GM19023 (cell line): ENCODE data around the gene ZNF862.
"Not testable (repeated sequence)": the region's sequence is repeated elsewhere in the genome, so short reads cannot be mapped to it uniquely, and the experiment has no call there.

Experiments
- ATAC-seq: cut with Tn5 transposase; IDR thresholded peaks from one replicate; pipeline ENCODE4 v1.9.1; 2021; ENCODE audit warnings: mild to moderate bottlenecking, moderate library complexity; ENCODE audit not compliant: unreplicated experiment

Gene ZNF862

DNA sequence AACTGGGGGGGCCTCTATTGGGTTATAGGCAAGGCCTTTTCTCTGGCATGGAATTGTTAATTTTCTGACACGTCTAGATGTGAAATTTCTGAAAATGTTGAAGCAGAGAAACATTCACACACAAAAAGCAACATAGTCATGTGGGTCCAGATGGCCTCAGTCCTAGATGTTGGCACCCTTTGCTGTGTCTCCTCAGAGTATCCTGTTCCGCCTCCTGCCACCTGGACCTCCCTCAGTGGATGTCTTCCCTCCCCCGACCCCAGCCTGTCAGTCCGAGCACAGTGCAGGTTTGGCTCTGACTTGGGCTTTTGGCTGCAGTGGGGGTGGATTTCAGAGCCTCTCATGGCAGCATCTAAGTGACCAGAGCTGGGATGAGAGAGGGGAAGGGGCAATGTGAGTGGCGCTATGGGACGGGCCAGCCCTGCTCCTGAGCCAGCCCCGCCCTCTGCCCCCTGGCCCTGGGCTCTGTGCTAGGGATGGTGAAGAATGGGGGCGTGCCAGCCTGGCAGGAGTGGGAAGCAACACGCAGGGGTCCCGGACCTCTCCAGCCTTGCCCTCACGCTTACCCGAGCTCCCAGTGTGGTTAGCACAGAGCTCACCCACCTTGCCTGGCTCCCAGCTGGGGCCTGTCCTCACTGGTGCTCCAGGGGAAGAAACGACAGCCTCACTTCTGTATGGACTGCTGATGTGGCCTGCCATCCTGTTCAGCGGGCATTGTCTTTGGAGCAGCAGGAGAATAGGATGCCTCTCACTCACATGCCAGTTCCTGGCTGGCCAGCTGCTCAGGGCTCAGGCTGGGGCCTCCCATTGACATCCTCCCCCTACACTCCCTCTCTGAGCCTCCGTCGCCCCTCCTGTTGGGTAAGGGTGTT lies 41.8 kb downstream of the ZNF862 start:
- no peak for ATAC-seq

DNA sequence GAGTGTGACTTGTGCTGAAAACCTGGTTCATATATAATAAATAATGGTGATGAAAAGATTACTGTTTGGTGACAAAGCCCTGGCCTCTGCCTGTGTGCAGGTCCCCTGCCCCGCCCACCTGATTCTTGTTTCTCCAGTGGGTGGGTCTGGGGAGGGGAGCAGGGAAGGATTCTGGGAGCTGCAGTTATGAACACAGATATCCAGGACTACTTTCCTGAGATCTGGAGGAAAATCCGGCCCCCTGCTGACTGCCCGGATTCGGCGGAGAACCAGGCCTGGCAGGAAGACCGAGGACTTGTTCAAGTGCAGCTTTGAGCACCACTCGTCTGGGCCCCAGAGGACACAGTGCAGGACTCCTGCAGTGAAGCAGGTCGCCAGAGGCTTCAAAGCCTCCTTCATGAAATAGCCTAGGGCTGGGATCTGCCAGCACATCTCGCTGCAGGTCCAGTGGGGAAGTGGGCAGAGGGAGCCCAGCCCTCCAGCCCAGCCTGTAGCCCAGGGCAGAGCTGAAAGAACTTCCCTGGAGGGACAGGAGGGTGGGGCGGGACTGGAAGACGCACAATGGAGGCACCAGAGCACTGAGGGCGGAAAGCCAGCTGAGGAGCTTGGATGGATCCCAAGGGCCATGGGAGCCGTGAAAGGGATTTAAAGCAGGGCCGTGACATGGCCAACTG lies 42.6 kb downstream of the ZNF862 start:
- ATAC-seq, result no peak

DNA sequence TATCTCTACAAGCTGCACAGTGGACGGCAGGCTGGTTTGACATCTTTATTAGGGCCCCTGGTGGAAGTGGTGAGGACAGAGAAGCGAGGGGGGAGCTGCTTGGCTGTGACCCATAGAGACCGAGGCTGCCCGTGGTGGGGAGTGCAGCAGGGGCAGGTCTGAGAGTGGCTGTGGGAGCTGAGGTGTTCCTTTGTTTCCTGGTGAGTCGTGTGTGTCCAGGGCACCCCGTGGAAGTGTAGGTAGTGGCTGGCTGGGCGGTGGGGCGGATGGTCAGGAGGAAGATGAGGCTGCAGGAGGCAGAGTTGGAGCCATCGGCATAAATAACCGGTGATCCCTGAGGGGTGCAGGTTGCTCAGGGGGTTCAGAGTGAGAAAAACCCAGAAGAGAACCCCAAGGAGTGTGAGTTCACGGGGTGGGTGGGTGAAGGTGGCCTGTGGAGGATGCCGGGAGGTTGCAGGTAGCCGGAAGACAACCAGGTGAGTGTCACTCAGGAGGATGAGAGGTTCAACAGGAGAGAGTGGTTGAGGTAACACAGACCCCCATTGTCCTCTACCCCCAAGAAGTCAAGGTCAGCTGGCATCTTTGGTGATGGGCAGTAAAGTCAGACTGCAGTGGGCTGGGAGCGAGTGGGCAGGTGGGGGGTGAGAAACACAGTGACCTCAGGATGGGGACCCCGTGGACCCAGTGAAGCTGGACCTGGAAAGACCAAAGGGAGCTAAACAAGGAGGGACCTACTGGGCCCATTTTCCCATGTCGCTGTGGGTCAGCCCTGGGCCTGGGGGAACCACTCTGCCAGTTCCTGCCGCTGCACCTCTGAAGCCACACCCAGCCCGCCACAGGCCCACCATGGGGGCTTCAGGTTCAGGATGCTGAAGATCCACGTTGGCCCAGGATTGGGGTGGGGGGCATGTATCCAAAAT lies 43.4 kb downstream of the ZNF862 start:
- no peak for ATAC-seq

DNA sequence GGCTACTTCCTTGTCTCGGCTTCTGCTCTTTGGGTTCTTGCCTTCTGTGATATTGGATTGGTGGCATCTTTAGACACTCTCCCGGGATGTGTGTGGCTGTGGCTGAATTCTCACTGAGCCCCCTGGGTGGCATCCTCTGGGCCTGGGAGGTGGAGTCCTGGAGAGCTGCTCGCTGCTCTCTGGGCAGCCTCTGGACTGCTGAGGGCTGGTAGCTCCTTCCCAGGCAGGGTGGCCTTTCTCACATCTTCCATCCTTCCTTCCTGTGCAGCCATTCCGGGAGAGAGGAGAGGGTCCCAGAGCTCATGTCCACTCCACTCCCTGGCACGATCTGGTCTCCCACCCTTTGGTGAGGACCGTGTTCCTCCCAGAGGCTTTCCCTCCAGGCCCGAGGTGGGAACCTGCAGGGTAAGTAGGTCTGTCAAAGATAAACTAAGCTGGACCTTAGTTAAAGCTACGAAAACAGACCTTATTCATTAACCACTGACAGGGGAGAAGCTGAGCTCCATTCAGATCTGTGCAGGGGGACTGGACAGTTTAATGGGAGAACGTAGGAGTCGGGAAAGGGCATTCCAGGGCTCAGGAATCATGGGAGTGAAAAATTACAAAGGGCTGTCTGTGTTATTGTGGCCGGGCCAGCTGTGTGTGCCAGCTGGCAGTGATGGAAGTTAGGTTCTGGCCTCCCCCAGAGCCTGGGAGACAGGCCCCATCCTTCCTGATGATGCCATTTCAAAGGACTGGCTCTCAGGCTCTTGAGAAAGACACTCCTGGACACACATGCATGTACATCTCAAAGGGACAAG lies 44.3 kb downstream of the ZNF862 start:
- ATAC-seq, result no peak

DNA sequence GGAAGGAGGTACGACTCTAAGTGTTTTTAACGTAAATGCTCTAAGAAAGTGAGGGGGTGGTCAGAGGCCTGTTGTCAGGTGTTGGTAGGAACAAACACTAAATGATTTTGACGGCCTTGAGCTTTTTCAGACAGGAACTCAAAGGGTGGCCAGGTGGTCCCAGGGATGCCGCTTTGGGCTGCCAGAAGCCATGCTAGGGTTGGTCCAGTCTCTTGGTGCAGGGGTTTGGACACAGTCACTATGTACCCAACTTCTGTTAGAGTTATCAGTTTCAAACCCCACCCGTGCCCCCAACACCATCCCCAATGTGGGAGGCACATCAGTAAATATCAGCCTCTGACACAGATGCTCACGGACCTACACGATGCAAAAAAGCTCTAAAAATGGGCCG lies 44.9 kb downstream of the ZNF862 start:
- no peak for ATAC-seq

DNA sequence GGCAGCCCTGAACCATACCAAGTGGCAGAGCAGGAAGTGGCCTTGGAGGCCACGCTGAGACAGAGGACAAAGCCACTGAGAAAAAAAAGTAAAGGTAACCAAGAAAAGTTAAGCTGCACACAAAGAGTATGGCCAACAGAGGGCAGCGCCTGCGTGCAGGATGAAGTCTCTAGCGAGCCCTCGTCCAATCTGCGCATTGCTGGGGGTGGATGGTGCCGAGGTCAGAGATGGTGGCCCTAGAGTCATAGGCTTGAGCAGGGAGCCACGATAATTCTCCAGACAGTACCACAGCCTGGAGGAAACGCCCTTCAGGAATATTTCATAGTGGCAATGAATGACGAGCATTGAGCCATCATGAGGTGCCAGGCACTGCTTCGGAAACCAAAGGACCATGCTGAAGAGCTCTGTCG lies 45.3 kb downstream of the ZNF862 start:
- ATAC-seq, result no peak

DNA sequence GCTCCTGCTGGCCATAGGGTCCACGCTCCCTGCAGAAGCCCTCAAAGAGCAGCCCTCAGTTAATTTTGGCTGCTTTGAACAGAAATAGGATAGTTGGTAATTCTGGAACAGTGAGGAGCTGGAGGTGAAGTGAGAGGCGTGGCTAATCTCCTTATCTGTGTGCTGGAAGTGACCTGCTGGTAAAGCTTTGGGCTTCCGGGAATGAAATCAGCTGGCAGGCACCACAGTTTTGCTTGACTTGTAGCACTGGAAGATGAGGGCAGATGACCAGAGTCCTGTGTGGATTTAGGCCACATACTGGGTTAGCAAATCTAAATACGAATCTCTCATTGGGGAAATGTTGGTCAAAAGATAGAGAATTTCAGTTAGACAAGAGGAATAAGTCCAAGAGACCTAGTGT lies 45.8 kb downstream of the ZNF862 start:
- ATAC-seq, result no peak

DNA sequence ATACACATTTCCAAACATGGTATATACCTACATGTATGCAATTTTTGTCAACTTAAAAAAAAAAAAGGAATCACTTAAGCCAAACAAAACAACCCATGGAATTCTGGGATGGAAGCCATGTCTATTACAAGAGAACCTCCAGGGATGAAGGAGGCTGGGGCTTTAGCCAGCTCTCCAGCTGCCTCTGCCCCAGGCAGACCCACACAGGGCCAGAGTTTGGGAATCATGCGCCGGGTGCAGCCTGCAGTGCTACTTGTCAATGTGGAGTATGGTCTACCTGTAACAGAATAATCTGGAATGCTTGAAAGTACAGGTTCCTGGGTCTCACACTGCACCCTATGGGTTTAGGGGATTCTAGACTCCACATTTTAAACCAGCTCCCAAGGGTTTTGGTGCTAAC lies 46.4 kb downstream of the ZNF862 start:
- ATAC-seq, result no peak

DNA sequence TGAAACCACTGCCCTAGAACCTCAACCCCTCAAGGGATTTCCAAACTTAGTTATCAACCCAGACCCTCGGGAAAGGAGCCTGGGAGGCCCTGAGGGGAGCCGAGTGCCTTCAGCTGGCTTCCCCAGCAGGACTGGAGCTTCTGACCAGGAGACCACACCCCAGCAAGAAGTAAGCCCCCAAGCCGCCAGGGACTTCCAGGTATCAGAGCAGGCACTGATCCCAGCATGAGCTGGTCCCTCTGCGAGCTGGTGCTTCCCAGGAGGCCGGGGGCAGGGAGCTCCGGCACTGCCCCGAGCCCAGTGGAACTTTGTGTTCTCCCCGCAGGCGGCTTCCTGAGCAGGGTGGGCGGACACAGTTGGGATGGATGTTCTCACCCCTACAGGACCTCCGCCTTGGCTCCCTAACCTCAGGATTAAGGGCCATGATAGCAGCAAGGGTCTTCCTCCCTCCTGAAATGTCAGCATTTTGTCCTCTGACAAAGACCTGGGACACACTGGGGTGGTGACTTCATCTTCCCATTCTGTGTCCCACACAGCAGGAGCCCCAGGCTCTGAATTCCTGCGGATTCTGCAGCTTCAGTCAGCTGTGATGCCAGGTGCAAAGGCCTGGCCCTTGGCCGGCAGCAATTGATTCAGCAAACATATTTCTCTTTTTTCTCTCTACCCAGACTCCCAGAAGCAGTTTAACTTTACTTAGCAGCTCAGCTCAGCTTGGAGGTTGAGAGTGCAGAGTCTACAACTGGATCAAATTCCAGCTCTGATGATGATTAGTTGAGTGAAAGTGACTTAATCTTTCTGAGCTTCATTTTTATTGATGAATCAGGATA lies 47.2 kb downstream of the ZNF862 start:
- no peak for ATAC-seq

DNA sequence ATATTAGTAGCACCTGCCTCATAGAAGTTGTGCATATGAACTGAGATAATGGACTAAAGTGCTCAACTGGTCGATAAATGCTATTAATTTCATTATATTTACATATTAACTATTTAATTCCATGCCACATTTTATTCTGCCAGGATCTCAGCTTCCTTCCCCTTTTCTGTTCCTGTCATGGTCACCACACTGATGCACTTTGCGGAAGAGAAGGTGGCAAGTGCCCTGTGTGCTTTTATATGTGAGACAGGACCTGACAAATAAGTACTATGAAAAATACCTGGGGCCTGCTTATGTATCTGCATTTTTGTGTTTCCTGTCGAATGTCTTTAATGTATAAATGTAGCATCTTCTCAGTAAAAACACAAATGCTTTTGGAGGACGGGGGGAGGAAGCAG lies 47.8 kb downstream of the ZNF862 start:
- no peak for ATAC-seq

DNA sequence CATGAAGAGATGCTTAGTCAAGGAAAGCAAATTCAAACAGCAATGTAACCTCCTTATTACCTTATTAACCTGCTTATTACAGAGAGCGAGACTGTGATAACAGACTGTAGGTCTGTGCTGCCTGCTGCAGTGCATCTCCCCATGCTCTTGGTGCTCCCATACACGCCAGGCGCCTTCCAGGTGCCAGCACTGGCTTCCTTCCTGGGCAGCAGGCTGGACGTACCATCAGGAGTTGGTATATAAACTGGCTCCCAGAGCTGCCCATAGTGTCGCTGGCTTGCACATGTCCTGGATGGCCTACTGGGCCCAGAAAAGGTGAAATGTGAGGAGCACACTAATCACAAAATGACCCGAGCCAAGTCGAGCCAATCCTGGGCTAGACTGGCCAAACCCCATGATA lies 49.1 kb downstream of the ZNF862 start:
- no peak for ATAC-seq

DNA sequence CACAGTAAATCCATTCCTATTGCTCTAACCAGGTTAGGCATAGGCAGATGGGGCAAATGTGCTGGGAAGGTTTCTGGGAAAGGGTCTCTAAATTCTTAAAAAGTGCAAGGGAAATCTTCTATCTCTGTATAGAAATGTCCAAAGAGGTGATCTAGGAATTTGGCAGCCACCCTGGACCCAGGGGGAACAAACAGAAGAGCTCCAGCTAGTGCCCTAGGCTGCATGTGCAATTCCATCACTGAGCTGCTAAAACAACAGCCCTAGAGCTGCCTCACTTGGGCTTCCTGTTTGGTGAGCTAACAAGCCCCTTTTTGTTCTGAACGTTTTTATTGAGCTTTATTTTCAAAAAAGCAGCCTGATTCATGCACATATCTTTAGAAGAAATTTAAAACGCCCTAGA lies 52.5 kb downstream of the ZNF862 start:
- ATAC-seq, result not testable (repeated sequence)

DNA sequence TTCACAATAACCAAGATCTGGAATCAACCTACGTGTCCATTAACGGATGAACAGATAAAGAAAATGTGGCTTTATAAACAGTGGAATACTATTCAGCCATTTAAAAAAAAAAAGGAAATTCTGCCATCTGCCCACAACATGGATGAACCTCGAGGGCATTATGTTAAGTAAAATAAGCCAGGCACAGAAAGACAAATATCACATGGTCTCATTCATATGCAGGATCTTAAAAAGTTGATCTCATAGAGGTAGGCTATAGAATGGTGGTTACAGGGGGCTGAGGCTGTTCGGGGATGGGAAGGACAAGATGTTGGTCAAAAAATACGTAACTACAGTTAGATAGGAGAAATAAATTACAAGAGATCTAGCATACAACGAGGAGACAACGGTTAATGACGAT lies 56.8 kb downstream of the ZNF862 start:
- not testable (repeated sequence) for ATAC-seq

DNA sequence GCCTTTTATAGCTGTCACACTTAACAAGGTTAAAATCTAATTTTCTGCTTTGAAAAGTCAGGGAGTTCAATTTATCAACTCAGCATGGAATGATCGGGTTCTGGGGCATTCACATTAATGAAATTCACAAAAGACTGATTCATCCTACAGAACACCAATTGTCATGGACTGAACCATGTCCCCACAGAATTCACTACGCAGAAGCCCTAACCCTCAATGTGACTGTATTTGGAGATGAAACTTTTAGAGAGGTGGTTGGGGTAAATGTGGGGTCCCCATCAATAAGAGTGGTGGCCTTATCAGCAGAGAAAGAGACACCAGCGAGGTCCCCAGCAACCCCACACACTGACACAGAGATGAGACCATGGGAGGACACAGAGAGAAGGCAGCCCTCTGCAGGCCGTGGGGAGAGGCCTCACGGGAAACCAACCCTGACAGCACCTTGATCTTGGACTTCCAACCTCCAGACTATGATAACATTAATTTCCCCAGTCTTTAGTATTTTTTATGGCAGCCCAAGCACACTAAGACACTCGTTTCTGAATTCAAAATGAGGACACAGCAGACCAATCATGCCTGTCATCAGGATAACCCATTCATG lies 69.7 kb downstream of the ZNF862 start:
- ATAC-seq, result not testable (repeated sequence)

DNA sequence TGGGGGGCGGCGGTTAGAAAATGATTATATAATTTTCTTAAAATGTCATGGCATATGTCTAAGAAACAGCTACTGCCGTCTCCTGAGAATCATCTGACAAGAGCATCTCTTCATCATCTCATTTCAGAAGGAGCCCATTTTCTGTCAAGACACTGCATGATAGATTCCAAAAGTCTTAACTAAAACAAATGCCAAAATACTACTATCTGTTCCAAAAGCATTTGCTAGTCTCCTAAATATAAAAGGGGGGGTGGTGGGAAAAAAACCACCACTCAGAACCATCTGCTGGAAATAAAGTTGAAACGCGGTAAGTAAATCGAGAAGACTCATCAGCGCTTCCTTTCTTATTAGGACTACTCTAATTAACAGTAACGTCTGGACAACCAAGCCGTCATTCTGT lies 72.0 kb downstream of the ZNF862 start:
- not testable (repeated sequence) for ATAC-seq

DNA sequence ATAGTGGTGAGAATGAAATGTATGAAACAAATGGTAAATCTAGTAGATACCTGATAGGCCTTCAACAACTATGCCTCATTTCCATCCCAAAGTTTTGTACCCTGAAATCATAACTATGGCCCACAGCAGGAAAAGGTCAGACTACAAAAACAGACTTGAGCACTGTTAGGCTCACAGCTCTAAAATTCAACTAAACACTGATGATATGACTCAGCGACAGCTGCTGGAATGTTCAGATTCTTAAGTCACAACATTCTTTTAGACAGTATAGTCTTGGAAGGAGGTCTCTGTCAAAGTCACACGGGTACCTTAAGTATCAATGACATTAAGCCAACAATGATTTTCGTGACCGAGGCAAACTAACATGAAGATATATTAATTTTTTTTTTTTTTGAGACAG lies 74.0 kb downstream of the ZNF862 start:
- not testable (repeated sequence) for ATAC-seq
